GM19328 (cell line): ENCODE results near the gene ARPC1A.
"Not testable (repeated sequence)": the region's sequence is repeated elsewhere in the genome, so short reads cannot be mapped to it uniquely, and the experiment has no call there.

Source experiments
- ATAC-seq: cut with Tn5 transposase; IDR thresholded peaks from one replicate; pipeline ENCODE4 v1.9.1; 2021; ENCODE audit warnings: mild to moderate bottlenecking, moderate library complexity; ENCODE audit not compliant: unreplicated experiment

Gene ARPC1A

DNA sequence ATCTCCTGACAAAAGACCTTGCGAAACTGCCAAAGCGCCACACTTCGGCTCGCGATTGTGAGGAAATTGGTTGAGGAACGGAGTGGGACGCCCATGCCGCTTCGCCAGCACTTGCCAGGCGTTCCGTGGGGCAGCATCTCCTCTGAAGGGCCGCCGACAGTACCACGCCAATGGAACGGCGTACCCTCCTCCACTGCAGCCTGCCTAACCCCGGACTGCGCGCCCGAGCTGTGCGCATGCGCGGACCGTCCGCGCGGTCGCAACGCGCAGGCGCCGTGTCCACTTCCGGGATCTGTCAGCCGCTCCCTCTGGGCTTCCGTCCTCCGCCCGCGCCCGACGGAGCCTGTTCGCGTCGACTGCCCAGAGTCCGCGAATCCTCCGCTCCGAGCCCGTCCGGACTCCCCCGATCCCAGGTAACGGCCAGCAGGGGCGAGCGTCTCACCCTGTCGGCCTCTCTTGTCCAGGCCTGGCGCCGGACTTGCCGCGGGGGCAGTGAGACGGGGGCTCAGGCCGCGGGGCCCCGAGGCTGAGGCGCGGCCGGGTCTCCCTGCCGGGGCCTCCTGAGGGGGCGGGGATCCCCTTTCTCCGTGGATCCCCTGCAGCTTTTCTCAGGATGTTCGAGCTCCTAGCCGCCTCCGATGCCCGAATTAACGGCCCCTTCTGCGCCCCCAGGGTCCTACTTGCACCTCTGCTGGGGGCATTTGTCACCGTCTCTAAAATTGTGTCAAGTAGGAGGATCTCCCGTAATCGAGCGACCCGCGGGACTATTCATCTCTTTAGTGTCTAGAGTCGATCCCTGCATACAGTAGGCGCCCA is at the start of gene ARPC1A:
TSS of gene ARPC1A (plus strand) at position 307 of the 816 bp plus-strand sequence. CDS start 7,456 bp downstream, outside the sequence.
- ATAC-seq = peak; percentile 86

DNA sequence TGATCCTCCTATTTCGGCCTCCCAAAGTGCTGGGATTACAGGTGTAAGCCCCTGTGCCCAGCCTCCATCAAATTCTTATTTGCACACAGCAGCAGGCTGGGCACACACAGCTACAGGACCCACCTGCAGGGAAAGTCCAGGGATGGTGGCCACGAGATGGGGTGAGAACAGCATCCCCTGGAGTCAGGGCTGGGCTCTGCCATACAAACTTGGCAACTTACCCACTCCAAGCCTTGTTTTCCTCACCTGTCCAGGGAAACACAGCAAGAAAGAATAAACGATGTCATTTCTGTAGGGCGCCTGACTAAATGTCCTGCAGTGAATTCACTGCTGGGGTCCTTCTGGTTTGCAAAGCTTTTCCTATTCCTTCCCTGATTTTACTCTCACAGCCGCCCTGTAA is 47.5 kb upstream of the ARPC1A start:
- no peak for ATAC-seq

DNA sequence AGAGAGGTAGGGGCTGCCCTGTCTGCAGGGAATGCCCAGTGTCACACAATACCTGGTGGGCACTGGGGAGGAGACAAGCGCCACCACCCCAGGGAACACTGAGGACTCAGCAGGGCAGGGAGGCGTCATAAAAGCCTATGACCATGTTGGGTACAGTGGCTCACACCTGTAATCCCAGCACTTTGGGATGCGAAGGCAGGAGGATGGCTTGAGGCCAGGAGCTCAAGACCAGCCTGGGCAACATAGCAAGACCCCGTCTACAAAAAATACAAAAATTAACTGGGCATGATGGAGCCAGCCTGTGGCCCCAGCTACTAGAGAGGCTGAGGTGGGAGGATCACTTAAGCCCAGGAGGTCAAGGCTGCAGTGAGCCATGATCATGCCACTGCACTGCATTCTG is 41.5 kb upstream of the ARPC1A start:
- not testable (repeated sequence) for ATAC-seq

DNA sequence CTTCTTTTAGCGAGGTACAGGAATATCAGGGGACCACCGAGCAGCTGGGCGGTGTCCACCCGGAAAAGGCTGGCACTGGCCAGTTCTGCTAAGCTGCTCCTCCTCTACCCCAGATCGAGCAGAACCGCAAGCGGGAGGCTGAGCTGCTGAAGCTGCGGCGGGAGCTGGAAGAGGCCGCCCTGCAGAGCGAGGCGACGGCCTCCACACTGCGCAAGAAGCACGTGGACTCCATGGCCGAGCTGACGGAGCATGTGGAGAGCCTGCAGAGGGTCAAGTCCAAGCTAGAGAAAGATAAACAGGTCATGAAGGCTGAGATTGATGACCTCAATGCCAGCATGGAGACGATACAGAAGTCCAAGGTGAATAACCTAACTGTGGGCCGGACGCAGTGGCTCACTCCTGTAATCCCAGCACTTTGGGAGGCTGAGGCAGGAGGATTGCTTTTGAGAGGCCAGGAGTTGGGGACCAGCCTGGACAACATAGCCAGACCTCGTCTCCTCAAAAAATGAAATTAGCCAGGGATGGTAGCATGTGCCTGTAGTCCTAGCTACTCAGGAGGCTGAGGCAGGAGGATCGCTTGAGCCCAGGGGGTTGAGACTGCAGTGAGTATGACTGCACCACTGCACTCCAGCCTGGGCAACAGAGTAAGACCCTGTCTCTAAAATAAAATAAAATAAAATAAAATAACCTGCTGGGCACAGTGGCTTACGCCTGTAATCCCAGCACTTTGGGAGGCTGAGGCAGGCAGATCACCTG is 37.7 kb upstream of the ARPC1A start:
- ATAC-seq = no peak

DNA sequence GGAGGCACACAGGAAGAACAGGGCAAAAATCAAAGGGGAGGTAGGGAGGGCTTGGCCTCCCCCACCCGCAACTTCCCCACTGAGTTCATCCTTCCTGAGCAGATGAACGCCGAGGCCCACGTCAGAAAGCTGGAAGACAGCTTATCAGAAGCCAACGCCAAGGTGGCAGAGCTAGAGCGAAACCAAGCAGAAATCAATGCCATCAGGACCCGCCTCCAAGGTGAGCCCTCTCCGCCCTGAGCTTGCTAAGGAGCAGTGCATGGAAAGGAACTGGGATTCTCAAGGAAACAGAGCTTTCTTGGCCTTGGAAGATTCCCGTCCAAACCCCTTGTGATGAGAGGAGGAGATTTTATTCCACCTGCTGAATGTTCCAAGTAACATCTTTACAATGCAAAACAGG is 36.5 kb upstream of the ARPC1A start:
- no peak for ATAC-seq

DNA sequence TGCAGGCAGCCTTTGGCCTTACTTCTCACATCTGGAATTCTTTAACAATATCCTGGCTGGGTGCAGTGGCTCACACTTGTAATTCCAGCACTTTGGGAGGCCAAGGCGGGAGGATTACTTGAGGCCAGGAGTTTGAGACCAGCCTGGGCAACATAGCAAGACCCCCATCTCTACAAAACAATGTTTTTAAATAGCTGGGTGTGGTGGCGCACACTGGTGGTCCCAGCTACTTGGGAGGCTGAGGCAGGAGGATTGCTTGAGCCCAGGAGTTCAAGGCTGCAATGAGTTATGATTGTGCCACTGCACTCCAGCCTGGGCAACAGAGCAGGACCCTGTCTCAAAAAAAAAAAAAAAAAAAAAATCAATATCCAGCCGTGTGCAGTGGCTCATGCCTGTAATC is 35.5 kb upstream of the ARPC1A start:
- not testable (repeated sequence) for ATAC-seq

DNA sequence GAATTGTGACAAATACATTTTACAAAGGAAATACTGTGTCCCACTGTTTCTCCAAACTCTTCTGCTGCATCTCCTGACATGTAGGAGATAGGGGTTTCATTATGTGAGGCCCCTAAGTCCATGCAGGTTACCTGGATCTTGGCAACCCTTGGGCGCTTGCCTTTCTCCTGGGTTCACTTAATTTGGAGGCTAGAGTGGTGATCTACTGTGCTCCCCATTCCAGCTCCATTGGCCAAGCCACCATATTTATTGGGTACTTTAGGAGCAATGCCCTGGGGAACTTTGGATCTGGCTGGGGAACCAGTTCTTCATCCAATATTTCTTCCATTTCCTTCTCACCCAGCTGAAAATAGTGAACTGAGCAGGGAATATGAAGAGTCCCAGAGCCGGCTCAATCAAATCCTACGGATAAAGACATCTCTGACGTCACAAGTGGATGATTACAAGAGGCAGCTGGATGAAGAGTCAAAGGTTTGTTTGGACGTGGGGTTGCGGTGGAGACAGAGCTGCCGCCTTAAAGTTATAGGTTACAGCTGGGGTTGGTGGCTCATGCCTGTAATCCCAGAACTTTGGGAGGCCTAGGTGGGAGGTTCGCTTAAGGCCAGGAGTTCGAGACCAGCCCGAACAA is 34.6 kb upstream of the ARPC1A start:
- no peak for ATAC-seq

DNA sequence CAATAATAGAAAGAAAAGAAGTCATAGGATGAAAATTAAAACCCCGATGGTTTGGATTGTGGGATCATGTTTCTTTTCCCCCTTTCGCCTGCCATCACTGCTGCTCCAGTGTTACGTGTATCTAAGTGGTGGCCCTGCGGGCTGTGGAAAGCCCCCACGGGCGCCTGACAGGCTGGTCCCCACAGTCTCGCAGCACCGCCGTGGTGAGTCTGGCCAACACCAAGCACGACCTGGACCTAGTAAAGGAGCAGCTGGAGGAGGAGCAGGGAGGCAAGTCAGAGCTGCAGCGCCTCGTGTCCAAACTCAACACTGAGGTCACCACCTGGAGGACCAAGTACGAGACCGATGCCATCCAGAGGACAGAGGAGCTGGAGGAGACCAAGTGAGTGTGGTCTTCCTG is 33.6 kb upstream of the ARPC1A start:
- no peak for ATAC-seq

DNA sequence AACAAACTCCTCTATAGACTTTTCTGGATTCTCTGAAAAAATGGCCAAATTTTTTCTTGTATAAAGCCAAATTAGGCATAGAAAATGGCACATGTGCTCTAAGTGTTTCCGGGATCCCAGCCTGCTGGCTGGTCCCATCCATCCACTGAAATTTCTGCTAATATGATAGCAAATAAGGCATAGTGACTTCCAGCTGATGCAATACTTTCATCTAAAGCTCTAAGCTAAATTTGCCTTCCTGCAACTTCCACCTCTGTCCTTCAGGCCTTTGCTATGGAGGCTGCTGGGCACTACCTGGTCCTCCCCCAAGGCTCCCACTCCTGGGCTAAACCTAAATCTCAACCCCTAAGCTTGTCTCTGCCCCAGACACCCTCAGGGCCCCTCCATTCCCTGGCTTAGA is 32.5 kb upstream of the ARPC1A start:
- ATAC-seq = no peak

DNA sequence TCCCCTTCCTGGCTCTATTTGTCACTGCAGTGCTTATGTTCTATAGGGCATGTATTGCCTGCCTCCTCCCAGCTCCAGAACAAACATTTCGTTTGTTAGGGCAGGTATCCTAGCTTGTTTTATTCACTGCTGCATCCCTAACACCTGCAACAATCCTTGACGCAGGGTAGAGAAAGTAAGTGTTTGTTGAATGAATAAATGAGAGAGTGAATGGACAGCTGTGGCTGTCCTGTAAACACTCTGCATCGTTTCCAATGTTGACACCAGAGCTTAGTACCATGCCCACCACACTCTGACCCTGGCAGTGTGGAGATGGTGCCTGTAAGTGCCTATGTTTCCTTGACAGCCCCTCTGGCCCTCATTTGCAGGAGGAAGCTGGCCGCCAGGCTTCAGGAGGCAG is 32.0 kb upstream of the ARPC1A start:
- ATAC-seq = no peak

DNA sequence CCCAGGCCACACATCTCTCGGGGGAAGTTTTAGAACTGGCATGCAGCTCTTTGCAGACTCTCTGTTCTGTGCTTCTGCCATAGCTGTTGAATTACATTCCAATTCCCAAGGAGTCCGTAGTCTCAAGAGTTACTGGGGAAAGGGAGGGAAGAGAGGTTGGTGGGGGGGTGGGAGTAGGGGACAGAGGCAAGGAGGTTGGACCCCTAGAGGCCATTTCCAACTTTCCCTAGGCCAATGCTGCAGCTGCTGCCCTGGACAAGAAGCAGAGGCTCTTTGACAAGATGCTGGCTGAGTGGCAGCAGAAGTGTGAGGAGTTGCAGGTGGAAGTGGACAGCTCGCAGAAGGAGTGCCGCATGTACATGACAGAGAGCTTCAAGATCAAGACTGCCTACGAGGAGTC is 29.2 kb upstream of the ARPC1A start:
- ATAC-seq = no peak

DNA sequence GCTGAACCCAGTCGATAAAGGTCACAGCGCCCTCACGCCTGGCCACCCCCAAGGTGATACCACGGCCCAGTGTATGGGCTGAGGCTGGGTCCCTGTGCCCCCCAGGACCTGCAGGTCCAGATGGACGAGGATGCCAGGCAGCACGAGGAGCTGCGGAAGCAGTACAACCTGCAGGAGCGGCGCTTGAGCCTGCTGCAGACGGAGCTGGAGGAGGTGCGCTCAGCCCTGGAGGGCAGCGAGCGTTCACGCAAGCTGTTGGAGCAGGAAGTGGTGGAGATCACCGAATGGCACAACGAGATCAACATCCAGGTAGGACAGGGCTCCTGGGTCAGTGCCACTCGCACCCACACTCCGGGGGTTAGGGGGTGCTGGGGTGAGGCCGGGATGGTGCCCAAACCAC is 24.2 kb upstream of the ARPC1A start:
- ATAC-seq = no peak

DNA sequence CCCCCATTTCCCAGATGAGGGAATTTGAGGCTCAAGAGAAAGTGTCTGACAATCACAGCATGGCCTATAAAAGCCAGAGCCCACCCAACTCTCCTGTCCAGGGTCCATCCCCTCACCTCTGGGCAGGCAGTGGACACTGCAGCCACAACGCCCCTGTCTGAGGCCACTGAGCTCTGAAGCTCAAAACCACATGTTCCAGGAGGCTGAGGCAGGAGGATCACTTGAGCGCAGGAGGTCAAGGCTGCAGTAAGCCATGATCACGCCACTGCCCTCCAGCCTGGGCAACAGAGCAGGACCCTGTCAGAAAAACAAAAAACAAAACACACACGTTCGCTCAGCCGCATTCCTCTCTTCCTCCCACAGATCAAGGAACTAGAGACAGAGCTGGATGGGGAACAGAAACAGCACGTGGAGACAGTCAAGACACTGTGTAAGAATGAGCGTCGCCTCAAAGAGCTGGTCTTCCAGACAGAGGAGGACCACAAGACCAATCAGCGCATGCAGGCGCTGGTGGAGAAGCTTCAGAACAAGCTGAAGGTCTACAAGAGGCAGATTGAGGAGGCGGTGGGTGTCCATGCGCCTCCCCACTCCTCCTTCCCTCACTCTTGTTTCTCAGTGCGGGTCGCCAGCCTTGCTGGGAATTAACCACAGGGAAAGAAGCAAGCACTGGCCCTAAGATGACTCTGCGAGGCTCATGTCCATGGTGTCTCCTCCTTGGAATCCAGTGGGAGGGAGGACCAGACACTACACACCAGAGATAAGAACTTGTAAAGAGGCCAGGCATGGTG is 20.0 kb upstream of the ARPC1A start:
- no peak for ATAC-seq

DNA sequence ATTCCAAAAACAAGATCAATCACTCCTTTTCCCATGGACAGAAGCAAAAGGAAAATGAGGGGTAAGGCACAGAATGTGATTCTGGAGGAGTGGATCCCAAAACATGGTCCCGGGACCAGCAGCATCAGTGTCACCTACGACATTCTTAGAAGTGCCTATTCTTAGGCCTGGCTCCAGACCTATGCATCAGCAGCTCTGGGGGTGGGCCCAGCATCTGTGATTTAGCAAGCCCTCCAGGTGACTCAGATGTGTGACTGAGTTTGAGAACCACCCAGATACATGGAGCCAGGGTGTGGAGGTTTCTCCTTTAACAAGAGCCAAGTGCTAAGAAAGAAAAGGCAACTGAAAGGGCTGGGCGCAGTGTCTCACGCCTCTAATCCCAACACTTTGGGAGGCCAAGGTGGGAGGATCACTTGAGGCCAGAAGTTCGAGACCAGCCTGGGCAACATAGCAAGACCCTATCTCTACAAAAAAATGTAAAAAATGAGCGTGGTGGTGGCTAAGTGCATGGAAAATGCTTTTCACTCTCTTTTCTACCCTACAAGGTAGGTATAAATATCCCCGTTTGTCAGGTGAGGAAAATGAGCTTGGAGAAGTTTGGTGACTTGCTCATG is 17.1 kb upstream of the ARPC1A start:
- ATAC-seq = no peak

DNA sequence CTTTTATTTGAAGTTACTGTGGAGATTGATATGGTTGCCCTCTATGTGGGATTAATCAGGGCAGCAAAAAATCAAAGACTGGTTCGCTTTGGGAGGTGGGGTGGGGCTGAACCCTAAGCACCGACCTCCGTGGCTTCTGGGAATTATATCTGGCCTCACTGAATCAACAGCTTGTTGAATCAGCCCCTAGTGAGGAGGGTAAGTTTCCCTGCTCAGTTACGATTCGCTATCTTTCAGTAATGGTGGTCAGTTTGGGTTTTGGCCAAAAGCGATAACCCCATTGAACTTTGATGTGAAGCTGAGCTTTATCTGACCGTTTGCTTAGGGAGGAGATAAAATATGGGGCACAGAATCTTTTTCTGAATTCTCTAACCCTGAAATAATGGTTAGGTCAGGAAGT is 16.6 kb upstream of the ARPC1A start:
- no peak for ATAC-seq

DNA sequence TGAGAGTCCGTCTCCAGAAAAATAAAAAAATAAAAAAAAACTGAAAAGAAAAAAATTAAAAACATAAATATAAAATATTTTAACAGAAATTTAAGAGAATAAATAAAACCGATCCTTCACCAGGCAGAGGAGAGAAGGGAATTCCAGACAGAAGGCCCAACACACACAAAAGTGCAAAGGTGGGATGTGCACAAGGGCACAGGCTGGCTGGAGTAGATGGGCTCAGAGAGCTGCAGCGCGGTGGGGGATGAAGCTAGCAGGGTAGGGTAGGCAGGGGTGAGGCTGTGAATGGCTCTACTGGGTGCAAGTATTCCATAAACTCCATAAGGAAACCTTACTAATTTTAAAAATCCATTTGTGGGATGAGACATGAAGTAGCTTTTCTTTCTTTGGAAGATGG is 15.7 kb upstream of the ARPC1A start:
- no peak for ATAC-seq

DNA sequence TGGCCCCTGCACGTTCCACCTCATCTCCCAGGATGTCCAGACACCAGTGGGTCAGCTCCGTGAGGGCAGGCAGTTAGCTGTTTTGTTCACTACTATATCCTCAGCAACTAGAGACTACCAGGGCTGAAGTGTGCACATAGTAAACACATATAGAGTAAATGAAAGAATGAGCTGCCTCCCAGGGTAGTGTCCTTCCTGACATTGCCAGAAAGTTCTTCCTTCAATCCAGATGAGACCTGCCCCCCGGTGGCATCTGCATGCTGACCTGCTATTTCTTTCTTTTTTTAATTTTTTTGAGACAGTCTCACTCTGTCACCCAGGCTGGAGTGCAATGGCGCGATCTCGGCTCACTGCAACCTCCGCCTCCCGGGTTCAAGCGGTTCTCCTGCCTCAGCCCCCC is 14.0 kb upstream of the ARPC1A start:
- ATAC-seq = no peak

DNA sequence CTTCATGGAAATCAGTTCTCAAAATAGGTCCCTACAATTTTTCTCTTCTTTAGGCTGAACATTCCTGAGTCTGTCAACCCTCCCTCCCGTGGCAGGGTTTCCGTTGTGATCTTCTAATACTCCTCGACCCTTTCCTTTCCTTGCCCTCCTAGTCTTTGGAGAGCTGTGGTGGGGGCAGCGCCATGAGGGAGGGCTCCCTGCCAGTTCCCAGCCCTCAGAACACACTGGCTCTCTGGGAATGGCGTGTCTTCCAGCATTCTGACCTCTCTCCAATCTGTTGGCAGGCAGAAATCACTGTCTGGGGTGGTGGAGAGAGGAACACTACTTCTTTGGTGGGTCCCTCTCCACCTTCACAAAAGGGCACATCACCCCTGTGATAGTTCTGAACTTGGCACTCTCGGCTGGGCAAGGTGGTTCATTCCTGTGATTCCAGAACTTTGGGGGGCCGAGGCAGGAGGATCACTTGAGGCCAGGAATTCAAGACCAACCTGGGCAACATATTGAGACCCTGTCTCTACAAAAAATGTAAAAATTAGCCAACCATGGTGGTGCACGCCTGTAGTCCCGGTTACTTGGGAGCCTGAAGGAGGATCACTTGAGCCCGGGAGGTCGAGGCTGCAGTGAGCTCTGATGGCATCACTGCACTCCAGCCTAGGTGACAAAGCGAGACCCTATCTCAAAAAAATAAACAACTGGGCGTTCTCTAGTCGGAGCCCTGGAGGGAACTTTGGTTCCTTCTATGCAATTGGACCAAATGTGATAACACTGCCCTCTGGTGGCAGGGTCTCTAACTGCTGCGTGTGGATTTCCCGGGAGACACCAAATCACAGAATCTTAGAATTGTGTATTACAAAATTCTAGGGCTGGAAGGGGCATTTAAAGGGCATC is 13.1 kb upstream of the ARPC1A start:
- no peak for ATAC-seq

DNA sequence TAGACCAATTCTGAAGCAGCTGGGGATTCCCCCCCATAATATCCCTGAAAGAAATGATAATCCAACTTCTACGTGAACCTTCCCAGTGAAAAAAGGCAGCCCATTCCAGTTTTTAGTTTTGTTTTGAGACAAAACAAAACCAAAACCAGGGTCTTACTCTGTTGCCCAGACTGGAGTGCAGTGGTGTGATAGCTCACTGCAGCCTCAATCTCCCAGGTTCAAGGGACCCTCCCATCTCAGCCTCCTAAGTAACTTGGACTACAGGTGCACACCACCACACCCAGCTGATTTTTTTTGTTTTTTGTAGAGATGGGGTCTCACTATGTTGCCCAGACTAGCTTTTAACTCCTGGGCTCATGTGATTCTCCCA is 12.5 kb upstream of the ARPC1A start:
- ATAC-seq = no peak

DNA sequence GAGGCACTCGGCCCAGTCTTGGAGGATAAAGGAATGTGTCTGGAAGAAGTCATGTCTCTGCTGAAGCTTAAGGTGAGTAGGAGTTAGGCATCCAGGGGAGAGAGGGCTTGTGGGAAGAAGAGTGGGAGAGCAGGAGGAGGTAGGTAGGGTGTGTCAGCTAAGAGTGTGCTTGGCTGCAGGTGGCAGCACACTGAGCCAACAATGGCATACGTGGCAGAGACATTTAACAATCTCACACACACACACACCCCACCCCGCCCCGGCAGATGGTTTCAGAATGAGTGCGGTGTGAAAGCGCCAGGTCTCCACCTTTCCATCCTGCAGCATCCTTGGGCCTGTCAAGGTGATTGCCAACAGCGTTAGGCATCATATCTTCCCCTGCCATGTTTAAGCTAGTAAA is 11.2 kb upstream of the ARPC1A start:
- no peak for ATAC-seq
